ENCODE results near the gene VSTM4. TPM values are rescaled to one million over a fixed set of nuclear protein-coding genes. Genes with fewer than 3 reads are reported as not detected.

The VSTM4 gene
- total and polyA plus RNA-seq, 2 donors (not counting 1 experiment from before 2014, with no cell fraction given) = 8.1 to 27.9 TPM

- H3K9me3 ChIP-seq (ENCODE audit: control insufficient read depth, insufficient read depth, low read depth, low read length) = no peaks in the 10 kb centered on the region
- no peaks in the 10 kb centered on the region for H4K20me1 ChIP-seq (ENCODE audit: control insufficient read depth, extremely low read depth, insufficient read depth, low read length)
- no peaks in the 10 kb centered on the region for H3K27me3 ChIP-seq (ENCODE audit: control insufficient read depth, insufficient read depth, low read length)
- no peak overlapping the region for H3K4me3 ChIP-seq (replicated peaks in 1 of 4; ENCODE audit: control extremely low read depth in 1 of 4, insufficient read depth in 1 of 4, low read depth in 3 of 4, low read length in 4 of 4)
- TF ChIP-seq CTCF (conservative IDR thresholded peaks at IDR 0.05 in 1 of 2, IDR thresholded peaks at IDR 0.05 in 1 of 2; ENCODE audit: low read depth in 1 of 2, low read length in 2 of 2) = no peak
- TF ChIP-seq EZH2 (IDR thresholded peaks at IDR 0.05; ENCODE audit: low read length, missing control alignments) = no peak
- no peaks in the 10 kb centered on the region for H3K36me3 ChIP-seq (ENCODE audit: control insufficient read depth, insufficient read depth, low read length)
- H3K79me2 ChIP-seq (ENCODE audit: control insufficient read depth, insufficient read depth, low read length) = no peaks in the 10 kb centered on the region
- H2AFZ ChIP-seq (ENCODE audit: low read length) = no peak overlapping the region
- H3K27ac ChIP-seq (ENCODE audit: insufficient read depth, low read length) = no peak overlapping the region
- H3K4me2 ChIP-seq (ENCODE audit: extremely low read depth, insufficient read depth, low read length) = no peak overlapping the region
- H3K9ac ChIP-seq (ENCODE audit: insufficient read depth, low read length) = no peak overlapping the region
- DNase-seq (ENCODE audit: low read depth in 2 of 2) = no peak
- peaks cover 2% of the 10 kb centered on the region for H3K4me1 ChIP-seq (ENCODE audit: control insufficient read depth, extremely low read depth, insufficient read depth, low read length)
Observed at GRCh38 chr10:49160814-49161213, 45.5 kb upstream of the VSTM4 start.

- Histone ChIP-seq H3K4me3 (replicated peaks in 1 of 4; ENCODE audit: control extremely low read depth in 1 of 4, insufficient read depth in 1 of 4, low read depth in 3 of 4, low read length in 4 of 4) (no peak overlapping the region), H3K79me2 (ENCODE audit: control insufficient read depth, insufficient read depth, low read length) (no peaks in the 10 kb centered on the region), H3K27me3 (ENCODE audit: control insufficient read depth, insufficient read depth, low read length) (no peaks in the 10 kb centered on the region), H3K4me1 (ENCODE audit: control insufficient read depth, extremely low read depth, insufficient read depth, low read length) (peaks cover 2% of the 10 kb centered on the region), H3K9me3 (ENCODE audit: control insufficient read depth, insufficient read depth, low read depth, low read length) (no peaks in the 10 kb centered on the region), H4K20me1 (ENCODE audit: control insufficient read depth, extremely low read depth, insufficient read depth, low read length) (no peaks in the 10 kb centered on the region), H3K4me2 (ENCODE audit: extremely low read depth, insufficient read depth, low read length) (no peak overlapping the region), H3K27ac (ENCODE audit: insufficient read depth, low read length) (no peak overlapping the region), H3K36me3 (ENCODE audit: control insufficient read depth, insufficient read depth, low read length) (no peaks in the 10 kb centered on the region), H2AFZ (ENCODE audit: low read length) (no peak overlapping the region), H3K9ac (ENCODE audit: insufficient read depth, low read length) (no peak overlapping the region)
- TF ChIP-seq EZH2 (IDR thresholded peaks at IDR 0.05; ENCODE audit: low read length, missing control alignments) (no peak), CTCF (conservative IDR thresholded peaks at IDR 0.05 in 1 of 2, IDR thresholded peaks at IDR 0.05 in 1 of 2; ENCODE audit: low read depth in 1 of 2, low read length in 2 of 2) (no peak)
- no peak for DNase-seq (ENCODE audit: low read depth in 2 of 2)
Observed at GRCh38 chr10:49160110-49160509, 44.8 kb upstream of the VSTM4 start.

GRCh38 chr10:49158915-49159314, 43.6 kb upstream of the VSTM4 start:
- Histone ChIP-seq H2AFZ (ENCODE audit: low read length) (no peak overlapping the region), H3K27me3 (ENCODE audit: control insufficient read depth, insufficient read depth, low read length) (no peaks in the 10 kb centered on the region), H3K36me3 (ENCODE audit: control insufficient read depth, insufficient read depth, low read length) (no peaks in the 10 kb centered on the region), H3K79me2 (ENCODE audit: control insufficient read depth, insufficient read depth, low read length) (no peaks in the 10 kb centered on the region), H4K20me1 (ENCODE audit: control insufficient read depth, extremely low read depth, insufficient read depth, low read length) (no peaks in the 10 kb centered on the region), H3K4me3 (replicated peaks in 1 of 4; ENCODE audit: control extremely low read depth in 1 of 4, insufficient read depth in 1 of 4, low read depth in 3 of 4, low read length in 4 of 4) (no peak overlapping the region), H3K9me3 (ENCODE audit: control insufficient read depth, insufficient read depth, low read depth, low read length) (no peaks in the 10 kb centered on the region), H3K4me2 (ENCODE audit: extremely low read depth, insufficient read depth, low read length) (no peak overlapping the region), H3K9ac (ENCODE audit: insufficient read depth, low read length) (no peak overlapping the region), H3K27ac (ENCODE audit: insufficient read depth, low read length) (no peak overlapping the region), H3K4me1 (ENCODE audit: control insufficient read depth, extremely low read depth, insufficient read depth, low read length) (peaks cover 5% of the 10 kb centered on the region)
- TF ChIP-seq EZH2 (IDR thresholded peaks at IDR 0.05; ENCODE audit: low read length, missing control alignments) = no peak
- no peak for TF ChIP-seq CTCF (conservative IDR thresholded peaks at IDR 0.05 in 1 of 2, IDR thresholded peaks at IDR 0.05 in 1 of 2; ENCODE audit: low read depth in 1 of 2, low read length in 2 of 2)
- DNase-seq (ENCODE audit: low read depth in 2 of 2) = no peak
